ENCODE data around the gene C1orf210.

DNA sequence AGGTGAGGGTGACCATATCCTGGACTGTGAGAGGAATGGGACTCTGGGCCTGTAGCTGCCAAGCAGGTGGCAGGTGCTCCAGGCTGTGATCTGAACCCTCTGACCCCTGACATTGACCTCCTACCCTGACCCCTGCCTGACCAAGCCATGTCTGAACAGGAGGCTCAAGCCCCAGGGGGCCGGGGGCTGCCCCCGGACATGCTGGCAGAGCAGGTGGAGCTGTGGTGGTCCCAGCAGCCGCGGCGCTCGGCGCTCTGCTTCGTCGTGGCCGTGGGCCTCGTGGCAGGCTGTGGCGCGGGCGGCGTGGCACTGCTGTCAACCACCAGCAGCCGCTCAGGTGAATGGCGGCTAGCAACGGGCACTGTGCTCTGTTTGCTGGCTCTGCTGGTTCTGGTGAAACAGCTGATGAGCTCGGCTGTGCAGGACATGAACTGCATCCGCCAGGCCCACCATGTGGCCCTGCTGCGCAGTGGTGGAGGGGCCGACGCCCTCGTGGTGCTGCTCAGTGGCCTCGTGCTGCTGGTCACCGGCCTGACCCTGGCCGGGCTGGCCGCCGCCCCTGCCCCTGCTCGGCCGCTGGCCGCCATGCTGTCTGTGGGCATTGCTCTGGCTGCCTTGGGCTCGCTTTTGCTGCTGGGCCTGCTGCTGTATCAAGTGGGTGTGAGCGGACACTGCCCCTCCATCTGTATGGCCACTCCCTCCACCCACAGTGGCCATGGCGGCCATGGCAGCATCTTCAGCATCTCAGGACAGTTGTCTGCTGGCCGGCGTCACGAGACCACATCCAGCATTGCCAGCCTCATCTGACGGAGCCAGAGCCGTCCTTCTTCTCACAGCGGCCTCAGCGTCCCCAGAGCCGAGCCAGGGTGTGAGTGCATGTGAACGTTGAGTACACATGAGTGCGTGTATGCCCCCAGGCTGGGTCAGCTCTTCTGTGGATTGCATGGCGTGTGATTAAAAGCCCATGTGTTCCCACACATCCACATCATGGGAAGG lies 12.5 kb downstream of the C1orf210 start:
- TF ChIP-seq POLR2A (IDR thresholded peaks at IDR 0.05; ENCODE audit: insufficient read depth in 1 of 2, low read depth in 2 of 2, low read length in 2 of 2) = no peak
- TF ChIP-seq FOXP1 (IDR thresholded peaks at IDR 0.05) = no peak
- no peak for TF ChIP-seq FOXP1 (CRISPR knock-in tag; IDR thresholded peaks at IDR 0.05)
- no peak for TF ChIP-seq HDAC2 (CRISPR knock-in tag; IDR thresholded peaks at IDR 0.05)
- TF ChIP-seq FIP1L1 (IDR thresholded peaks at IDR 0.05; ENCODE audit: borderline replicate concordance, insufficient read depth, low read depth, low read length) = no peak
- TF ChIP-seq MATR3 (CRISPR knock-in tag; IDR thresholded peaks at IDR 0.05) = no peak
